GM18511 (cell line): ENCODE measurements around the gene CDH2.

ENCODE experiments used
- ATAC-seq: cut with Tn5 transposase; IDR thresholded peaks from one replicate; pipeline ENCODE4 v1.9.1; 2021; ENCODE audit warnings: mild to moderate bottlenecking, moderate library complexity; ENCODE audit not compliant: unreplicated experiment

Gene CDH2

GRCh38 chr18:28171837-28172236 lies 5.1 kb downstream of the CDH2 start:
- no peak for ATAC-seq

- no peak for ATAC-seq
These were observed 8.2 kb downstream of the CDH2 start for GRCh38 chr18:28168725-28169124.

- no peak for ATAC-seq
These were observed 9.0 kb downstream of the CDH2 start for GRCh38 chr18:28167835-28168349.

- ATAC-seq = no peak
These were observed 12.0 kb downstream of the CDH2 start for GRCh38 chr18:28164771-28165483.

GRCh38 chr18:28163201-28163775 lies 13.6 kb downstream of the CDH2 start:
- ATAC-seq = no peak

GRCh38 chr18:28161608-28162599 lies 15.0 kb downstream of the CDH2 start:
- ATAC-seq = no peak

- no peak for ATAC-seq
These were observed 17.9 kb downstream of the CDH2 start for GRCh38 chr18:28159055-28159454.

GRCh38 chr18:28158083-28158581 lies 18.8 kb downstream of the CDH2 start:
- ATAC-seq = no peak

- no peak for ATAC-seq
These were observed 23.4 kb downstream of the CDH2 start for GRCh38 chr18:28153485-28154065.

- no peak for ATAC-seq
These were observed 24.2 kb downstream of the CDH2 start for GRCh38 chr18:28152754-28153153.

GRCh38 chr18:28152354-28152753 lies 24.6 kb downstream of the CDH2 start:
- no peak for ATAC-seq

GRCh38 chr18:28151434-28151833 lies 25.5 kb downstream of the CDH2 start:
- ATAC-seq = no peak

- no peak for ATAC-seq
These were observed 26.0 kb downstream of the CDH2 start for GRCh38 chr18:28150925-28151324.

- ATAC-seq = no peak
These were observed 27.0 kb downstream of the CDH2 start for GRCh38 chr18:28149810-28150420.

- ATAC-seq = no peak
These were observed 29.2 kb downstream of the CDH2 start for GRCh38 chr18:28147674-28148171.

- ATAC-seq = no peak
These were observed 33.2 kb downstream of the CDH2 start for GRCh38 chr18:28143725-28144124.

- no peak for ATAC-seq
These were observed 38.1 kb downstream of the CDH2 start for GRCh38 chr18:28138816-28139215.

GRCh38 chr18:28136071-28136470 lies 40.9 kb downstream of the CDH2 start:
- no peak for ATAC-seq

- ATAC-seq = no peak
These were observed 42.2 kb downstream of the CDH2 start for GRCh38 chr18:28134774-28135173.

- ATAC-seq = no peak
These were observed 44.8 kb downstream of the CDH2 start for GRCh38 chr18:28132084-28132483.
